HG03139 (cell line): ENCODE data around the gene CLDN34.

Source experiments
- ATAC-seq: cut with Tn5 transposase; IDR thresholded peaks from one replicate; pipeline ENCODE4 v1.9.1; 2021; ENCODE audit not compliant: unreplicated experiment

The CLDN34 gene

GRCh38 chrX:9980401-9980800 is 13.2 kb downstream of the CLDN34 start:
- no peak for ATAC-seq

GRCh38 chrX:9980927-9981326 is 13.8 kb downstream of the CLDN34 start:
- no peak for ATAC-seq

GRCh38 chrX:9983441-9983840 is 16.3 kb downstream of the CLDN34 start:
- ATAC-seq: no peak

GRCh38 chrX:9983846-9984245 is 16.7 kb downstream of the CLDN34 start:
- no peak for ATAC-seq

- no peak for ATAC-seq
Observed at GRCh38 chrX:9988762-9989161, 21.6 kb downstream of the CLDN34 start.

- no peak for ATAC-seq
Observed at GRCh38 chrX:9992061-9992460, 24.9 kb downstream of the CLDN34 start.

- no peak for ATAC-seq
Observed at GRCh38 chrX:9992724-9993123, 25.6 kb downstream of the CLDN34 start.

GRCh38 chrX:9995855-9996339 is 28.7 kb downstream of the CLDN34 start:
- peak; percentile 56 for ATAC-seq

GRCh38 chrX:9997041-9997440 is 29.9 kb downstream of the CLDN34 start:
- ATAC-seq: no peak

- ATAC-seq: no peak
Observed at GRCh38 chrX:9997524-9997923, 30.4 kb downstream of the CLDN34 start.

GRCh38 chrX:10001496-10001895 is 34.3 kb downstream of the CLDN34 start:
- no peak for ATAC-seq

GRCh38 chrX:10004832-10005475 is 37.8 kb downstream of the CLDN34 start:
- no peak for ATAC-seq

- no peak for ATAC-seq
Observed at GRCh38 chrX:10006086-10006485, 38.9 kb downstream of the CLDN34 start.

- ATAC-seq: no peak
Observed at GRCh38 chrX:10006770-10007169, 39.6 kb downstream of the CLDN34 start.

GRCh38 chrX:10007621-10008020 is 40.5 kb downstream of the CLDN34 start:
- ATAC-seq: no peak

- ATAC-seq: no peak
Observed at GRCh38 chrX:10008483-10009056, 41.4 kb downstream of the CLDN34 start.

GRCh38 chrX:10009741-10010140 is 42.6 kb downstream of the CLDN34 start:
- no peak for ATAC-seq

GRCh38 chrX:10010686-10011085 is 43.5 kb downstream of the CLDN34 start:
- no peak for ATAC-seq

- no peak for ATAC-seq
Observed at GRCh38 chrX:10011261-10011931, 44.2 kb downstream of the CLDN34 start.

GRCh38 chrX:10011991-10012390 is 44.8 kb downstream of the CLDN34 start:
- ATAC-seq: no peak

GRCh38 chrX:10014462-10015354 is 47.5 kb downstream of the CLDN34 start:
- peak; percentile 86 for ATAC-seq
